Gastroesophageal sphincter (tissue), 4 donors: ENCODE data around the gene PRDM2. TPM values are rescaled to one million over a fixed set of nuclear protein-coding genes. Genes with fewer than 3 reads are reported as not detected.

Source experiments
- ATAC-seq: fragments of 150-250 bp; one replicate; pipeline ENCODE4 v1.9.1; 2016; ENCODE audit warnings: mild to moderate bottlenecking, moderate library complexity
- H3K27ac ChIP-seq, 4 donors: fragments of 200-600 bp; sonication (generic) in 3 of 4; 1 replicate in 3 of 4; 2 replicates in 1 of 4; pipeline ENCODE4 v1.5.1; 2016 to 2019
- H3K27me3 ChIP-seq: fragments of 200-600 bp; sonication (generic); one replicate; pipeline ENCODE4 v1.5.1; 2019
- H3K36me3 ChIP-seq, 2 donors: fragments of 200-600 bp; sonication (generic); one replicate each; pipeline ENCODE4 v1.5.1; 2019; ENCODE audit warnings: control low read depth in 1 of 2
- H3K4me1 ChIP-seq, 3 donors: fragments of 200-600 bp; sonication (generic); 1 replicate in 2 of 3; 2 replicates in 1 of 3; pipeline ENCODE4 v1.5.1; 2016 to 2019; ENCODE audit warnings: control low read depth in 2 of 3
- H3K4me3 ChIP-seq, 2 donors: fragments of 200-600 bp; sonication (generic); one replicate each; pipeline ENCODE4 v1.5.1; 2019; ENCODE audit warnings: mild to moderate bottlenecking in 1 of 2, moderate library complexity in 1 of 2
- H3K9me3 ChIP-seq, 3 donors: fragments of 200-600 bp; sonication (generic); one replicate each; pipeline ENCODE4 v1.5.1; 2017 to 2019; ENCODE audit warnings: control low read depth in 2 of 3
- CTCF ChIP-seq, 4 experiments: fragments of 200-600 bp in 2 of 4; fragments of 450-650 bp in 2 of 4; sonication (generic) in 1 of 4; IDR thresholded peaks; one replicate each; pipeline ENCODE4 v1.5.1; 2017 to 2019; ENCODE audit warnings: antibody characterized with exemption in 4 of 4, mild to moderate bottlenecking in 2 of 4, moderate library complexity in 2 of 4
- EP300 ChIP-seq: sonication (generic); formaldehyde crosslinking; IDR thresholded peaks from one replicate; pipeline ENCODE4 v1.6.1; 2017; ENCODE audit warnings: antibody characterized with exemption, mild to moderate bottlenecking
- POLR2A ChIP-seq, 2 donors: fragments of 450-650 bp; IDR thresholded peaks; one replicate each; pipeline ENCODE4 v1.6.1; 2017; ENCODE audit warnings: antibody characterized with exemption in 2 of 2, mild to moderate bottlenecking in 2 of 2, moderate library complexity in 1 of 2
- POLR2AphosphoS5 ChIP-seq: sonication (generic); formaldehyde crosslinking; IDR thresholded peaks from one replicate; pipeline ENCODE4 v1.6.1; 2017; ENCODE audit warnings: antibody characterized with exemption
- WGBS, 2 donors: methylation state at CpG; one replicate each; pipeline ENCODE4 v1.1.5; 2018; ENCODE audit warnings: low coverage in 1 of 2; 5-methylcytosine and 5-hydroxymethylcytosine counted together
- total RNA-seq, 4 donors: library from RNA; depleted of rRNA; stranded (reverse); fragments of >200 nt; gene quantifications; one replicate each; pipeline ENCODE4 v1.1.0, GENCODE V29; 2016

PRDM2 gene
- total RNA-seq, 4 donors from 2014 or later: 23.7 to 55.6 (median 43.0) TPM

GRCh38 chr1:13781228-13781627, 81.2 kb downstream of the PRDM2 start:
- no peak for ATAC-seq
- 75 to 84% methylated on average over 5 to 6 of the region's 6 CpGs for WGBS, 2 donors
- peaks cover 0 to 64% (median 17%) of the 10 kb centered on the region in 3 donors for H3K4me1 ChIP-seq
- peaks cover 0 to 66% of the 10 kb centered on the region in 2 donors for H3K36me3 ChIP-seq
- no peak for TF ChIP-seq EP300
- TF ChIP-seq CTCF (IDR thresholded peaks at IDR 0.05): no peak
- no peak for TF ChIP-seq POLR2A (IDR thresholded peaks at IDR 0.05)
- TF ChIP-seq POLR2AphosphoS5: no peak
- H3K4me3 ChIP-seq: no peak overlapping the region
- no peaks in the 10 kb centered on the region for H3K9me3 ChIP-seq
- H3K27ac ChIP-seq: peak overlapping the region in 1 of 4 donors; percentile 7
- H3K27me3 ChIP-seq: no peaks in the 10 kb centered on the region

- peak overlapping the region in 1 of 4 donors; percentile 29 for H3K27ac ChIP-seq
- no peaks in the 10 kb centered on the region for H3K27me3 ChIP-seq
- peaks cover 0 to 64% (median 17%) of the 10 kb centered on the region in 3 donors for H3K4me1 ChIP-seq
- no peaks in the 10 kb centered on the region for H3K9me3 ChIP-seq
- H3K4me3 ChIP-seq: peak overlapping the region in 1 of 2 donors; percentile 9
- TF ChIP-seq POLR2AphosphoS5 (no peak), CTCF (IDR thresholded peaks at IDR 0.05) (no peak), EP300 (no peak), POLR2A (IDR thresholded peaks at IDR 0.05) (no peak)
- H3K36me3 ChIP-seq: peaks cover 0 to 66% of the 10 kb centered on the region in 2 donors
- 29 to 75% methylated on average over 9 to 20 of the region's 20 CpGs for WGBS, 2 donors
- ATAC-seq: peak; percentile 71
These were observed 82.1 kb downstream of the PRDM2 start for GRCh38 chr1:13781907-13782633.

GRCh38 chr1:13782634-13783360, 82.8 kb downstream of the PRDM2 start:
- WGBS, 2 donors: 64 to 66% methylated on average over 8 to 11 of the region's 12 CpGs
- TF ChIP-seq POLR2A (IDR thresholded peaks at IDR 0.05) (no peak), CTCF (IDR thresholded peaks at IDR 0.05) (no peak), EP300 (no peak), POLR2AphosphoS5 (no peak)
- H3K36me3 ChIP-seq: peaks cover 0 to 62% of the 10 kb centered on the region in 2 donors
- H3K4me3 ChIP-seq: peak overlapping the region in 1 of 2 donors; percentile 9
- no peaks in the 10 kb centered on the region for H3K27me3 ChIP-seq
- H3K9me3 ChIP-seq: no peaks in the 10 kb centered on the region
- no peak for ATAC-seq
- peaks cover 0 to 64% (median 17%) of the 10 kb centered on the region in 3 donors for H3K4me1 ChIP-seq
- H3K27ac ChIP-seq: peak overlapping the region in 1 of 4 donors; percentile 29

- no peak for ATAC-seq
- Histone ChIP-seq H3K4me1 (peaks cover 0 to 64% (median 17%) of the 10 kb centered on the region in 3 donors), H3K27me3 (no peaks in the 10 kb centered on the region), H3K4me3 (no peak overlapping the region), H3K27ac (no peak overlapping the region), H3K9me3 (no peaks in the 10 kb centered on the region), H3K36me3 (peaks cover 0 to 58% of the 10 kb centered on the region in 2 donors)
- no peak for TF ChIP-seq POLR2A (IDR thresholded peaks at IDR 0.05)
- TF ChIP-seq CTCF (IDR thresholded peaks at IDR 0.05): no peak
- no peak for TF ChIP-seq POLR2AphosphoS5
- no peak for TF ChIP-seq EP300
- WGBS, 2 donors: 74 to 82% methylated on average over 3 to 5 of the region's 5 CpGs
These were observed 83.6 kb downstream of the PRDM2 start for GRCh38 chr1:13783551-13783950.
